Right lung (tissue), 5 donors: Measurements from ENCODE around the gene LHFPL3. TPM values are rescaled to one million over a fixed set of nuclear protein-coding genes. Genes with fewer than 3 reads are reported as not detected.
A peak's percentile ranks its signal among the peaks of the same experiment; 100 is the strongest.

ENCODE experiments used
- DNase-seq, 2 donors: peaks; one replicate each; pipeline ENCODE4 v3.0.0-alpha.2; 2013
- polyA plus RNA-seq, 5 donors: library from polyadenylated mRNA; unstranded; fragments of 120-200 nt; gene quantifications; one replicate each; pipeline versions ENCODE4 v1.2.1 to v1.2.3, GENCODE V29; 2013; ENCODE audit warnings: inconsistent platforms in 1 of 5, low replicate concordance in 1 of 5; ENCODE audit not compliant: insufficient read length in 5 of 5, insufficient read depth in 1 of 5

LHFPL3 gene
- polyA plus RNA-seq, 5 donors: 1.6 to 2.9 (median 2.7) TPM

DNA sequence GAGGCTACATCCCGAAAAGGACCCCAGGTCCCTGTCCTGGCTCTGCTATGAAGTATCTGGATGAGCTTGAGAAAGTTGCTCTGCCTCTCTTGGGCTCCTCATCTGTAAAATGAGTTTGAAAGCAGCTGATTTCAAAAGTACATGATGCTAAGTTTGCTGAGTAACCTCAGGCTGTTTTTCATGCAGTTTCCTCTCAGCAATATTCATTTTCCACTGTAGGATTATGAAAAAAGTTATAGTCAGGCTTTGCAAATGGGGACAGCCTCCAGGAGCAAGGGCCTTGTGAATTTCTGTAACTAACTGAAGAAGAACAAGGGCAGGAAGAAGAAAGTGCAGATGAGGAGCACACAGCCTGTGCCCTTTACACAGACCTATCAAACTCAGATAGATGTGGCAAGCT lies 518.3 kb downstream of the LHFPL3 start:
- DNase-seq: no peak

DNA sequence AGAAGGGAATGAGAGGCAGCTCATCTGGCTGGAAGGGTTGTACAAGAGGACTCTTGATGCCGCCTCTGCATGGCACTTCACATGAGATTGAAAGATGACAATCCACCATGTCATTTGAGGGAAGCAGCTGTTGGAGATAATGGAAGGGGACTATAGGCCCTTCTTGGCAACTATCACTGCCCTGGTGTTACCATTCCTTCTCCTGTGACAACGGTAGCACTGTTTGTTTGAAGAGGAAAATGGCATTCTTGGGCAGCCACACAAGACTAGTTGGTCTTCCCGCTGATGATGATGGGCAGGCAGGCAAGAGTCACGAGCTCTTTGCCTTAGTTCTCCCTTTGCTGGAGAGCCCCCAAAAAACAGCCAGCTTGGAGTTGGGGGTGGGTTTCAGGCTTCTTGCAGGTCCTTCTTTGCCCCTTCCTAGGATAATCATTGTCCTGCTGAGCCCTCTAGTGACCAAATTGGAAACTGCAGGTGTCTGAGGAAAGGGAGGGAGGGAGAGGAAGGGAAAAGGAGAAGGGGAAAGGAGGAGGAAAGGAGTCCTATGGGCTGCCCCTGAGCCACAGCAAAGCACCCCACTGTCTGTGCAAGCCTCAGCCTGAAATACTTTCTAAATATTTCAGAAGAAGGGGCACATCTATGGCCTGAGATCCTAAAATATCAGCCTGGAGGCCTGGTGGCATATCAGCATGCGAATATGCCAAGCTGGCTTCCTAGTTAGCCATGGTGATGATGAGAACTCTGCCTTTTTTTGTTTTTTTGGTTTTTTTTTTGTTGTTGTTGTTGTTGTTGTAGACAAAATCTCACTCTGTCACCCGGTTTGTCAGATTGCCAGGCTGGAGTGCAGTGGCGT lies 520.0 kb downstream of the LHFPL3 start:
- DNase-seq: peak; percentile 33 to 38

DNA sequence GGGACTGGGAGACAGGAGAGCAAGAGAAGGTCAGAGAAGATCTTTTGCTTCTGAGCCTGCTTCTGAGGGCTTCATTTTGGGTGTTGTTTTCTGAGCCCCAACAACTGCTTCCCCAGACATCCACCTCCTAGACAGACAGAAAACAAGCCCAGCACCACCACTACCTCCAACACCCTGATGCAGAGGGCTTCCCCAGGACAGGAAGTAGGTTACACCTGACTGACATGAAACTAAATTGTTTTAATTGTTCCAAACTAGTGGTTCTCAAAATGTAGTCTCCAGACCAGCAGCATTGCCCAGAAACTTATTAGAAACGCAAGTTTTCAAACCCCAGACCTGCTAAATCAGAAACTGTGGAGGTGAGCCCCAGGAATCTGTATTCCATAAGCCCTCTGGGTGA lies 522.0 kb downstream of the LHFPL3 start:
- no peak for DNase-seq

DNA sequence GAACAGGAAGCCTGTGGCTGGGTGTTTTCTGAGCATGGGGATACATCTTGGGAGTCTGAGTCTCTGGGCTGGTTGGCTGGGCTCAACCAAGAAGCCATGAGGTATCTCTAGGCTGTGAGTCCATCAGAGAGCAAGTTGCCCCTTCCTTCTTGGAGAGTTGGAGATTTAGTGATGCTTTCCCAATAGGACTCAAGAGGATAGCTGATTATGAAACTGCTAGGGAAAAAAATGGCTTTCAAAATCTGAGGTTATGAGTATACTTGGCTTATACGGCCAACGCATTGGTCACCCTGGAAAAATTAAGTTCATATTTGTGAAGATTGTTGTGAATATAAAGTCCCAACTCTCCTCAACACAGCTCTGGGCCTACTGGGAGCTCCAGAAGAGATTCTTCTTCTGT lies 522.9 kb downstream of the LHFPL3 start:
- no peak for DNase-seq

DNA sequence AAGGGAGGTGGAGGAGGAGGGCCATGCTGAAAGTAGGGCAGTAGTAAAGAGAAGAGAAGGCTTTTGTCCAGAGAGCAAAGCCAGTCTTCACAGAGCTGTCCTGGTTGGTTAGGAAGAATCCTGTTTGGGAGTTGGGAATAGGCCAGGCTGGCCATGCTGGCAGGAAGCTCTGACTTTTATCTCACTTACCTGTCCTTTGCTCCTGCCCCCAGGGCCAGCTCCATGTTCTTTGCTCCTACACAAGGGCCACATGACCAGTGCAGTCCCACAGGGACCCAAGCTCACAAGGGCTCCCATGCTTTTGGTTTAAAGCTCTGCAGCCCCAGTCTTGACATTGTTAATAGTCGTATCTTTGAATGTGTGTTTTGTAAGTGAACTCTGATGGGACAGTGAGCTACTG lies 524.0 kb downstream of the LHFPL3 start:
- DNase-seq: no peak

DNA sequence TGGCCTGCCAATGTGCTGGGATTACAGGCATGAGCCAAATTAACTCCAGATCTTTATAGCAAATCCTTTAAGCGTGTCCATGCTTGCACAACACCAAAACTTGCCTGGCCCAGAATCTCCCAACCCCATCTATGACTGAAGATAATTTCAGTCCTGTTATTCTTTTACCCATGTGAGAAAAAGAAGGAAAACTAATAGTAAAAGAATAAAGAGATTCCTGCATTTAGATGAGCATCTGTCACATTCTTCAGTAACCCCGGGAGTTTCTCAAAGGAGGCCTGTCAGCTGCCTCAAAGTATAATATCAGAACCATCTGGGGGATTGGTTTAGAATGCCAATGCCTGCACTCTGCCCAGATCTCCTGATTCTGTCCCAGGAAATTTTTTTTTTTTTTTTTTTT lies 527.5 kb downstream of the LHFPL3 start:
- DNase-seq: no peak

DNA sequence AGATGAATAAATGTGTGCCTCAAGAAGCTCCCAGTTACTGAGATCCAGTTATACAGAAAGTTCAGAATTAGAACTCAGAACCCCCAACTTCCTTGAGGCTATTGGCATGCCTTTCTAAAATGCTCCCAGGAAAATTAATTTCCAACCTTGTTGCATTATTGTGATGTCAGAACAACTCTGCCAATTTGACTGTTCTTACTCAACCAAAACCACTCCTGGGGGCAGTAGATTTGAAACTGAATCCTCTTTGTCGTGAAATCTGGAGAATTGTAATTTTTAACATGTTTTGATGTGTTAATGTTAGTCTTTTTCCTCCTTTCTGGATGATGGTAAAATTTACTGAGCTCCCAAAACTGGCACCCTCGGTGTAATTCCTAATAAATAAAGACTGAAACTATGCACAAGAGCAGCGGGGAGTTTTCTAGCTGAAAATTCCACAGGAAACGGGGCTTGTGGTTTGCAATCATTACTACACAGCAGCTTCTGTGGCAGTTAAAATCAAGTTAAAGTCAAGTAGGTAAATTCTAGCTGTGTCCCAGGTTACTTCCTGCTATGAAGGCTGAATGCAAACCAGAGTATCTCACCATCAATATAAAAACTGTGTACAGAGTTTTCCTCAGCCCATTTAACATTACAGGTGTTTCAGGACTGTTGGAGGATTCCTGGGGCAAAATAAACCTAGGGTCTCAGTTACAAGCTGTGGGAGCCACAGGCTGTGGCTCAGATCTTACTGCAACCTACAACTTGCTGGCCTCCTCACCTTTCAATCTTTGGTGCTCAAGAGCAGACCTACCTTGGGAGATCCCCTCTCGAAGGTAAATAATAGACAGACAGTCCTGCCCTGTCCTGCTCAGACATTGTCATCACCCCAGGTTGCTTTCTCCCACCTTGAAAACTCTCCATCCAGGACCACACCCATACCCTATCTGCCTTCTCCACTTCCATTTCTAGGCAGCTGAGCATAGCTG lies 529.3 kb downstream of the LHFPL3 start:
- no peak for DNase-seq

DNA sequence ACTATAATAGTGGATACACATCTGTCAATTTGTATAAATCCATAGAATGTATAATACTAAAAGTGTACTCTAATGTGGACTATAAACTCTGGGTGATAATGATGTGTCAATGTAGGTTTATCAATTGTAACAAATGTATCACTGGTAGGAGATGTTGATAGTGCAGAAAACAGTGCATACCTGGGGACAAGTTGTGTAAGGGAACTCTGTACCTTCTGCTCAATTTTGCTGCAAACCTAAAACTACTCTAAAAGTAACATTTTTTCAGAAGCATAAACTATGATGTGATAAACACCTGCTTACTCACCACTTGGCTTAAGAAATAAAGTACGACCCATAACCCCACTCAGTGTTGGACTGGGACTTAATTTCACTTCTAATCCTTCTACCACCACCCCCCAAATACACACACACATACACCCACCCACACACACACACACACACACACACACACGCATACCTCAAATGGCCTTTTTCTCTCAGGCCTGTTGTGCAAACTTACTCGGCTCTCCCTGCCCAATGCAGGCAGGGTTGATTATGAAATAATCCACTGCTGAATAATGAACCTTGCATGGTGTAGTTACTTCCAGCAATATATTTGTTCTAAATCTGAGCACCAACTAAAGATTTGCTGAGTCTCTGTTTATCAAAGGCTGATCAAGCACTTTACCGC lies 531.5 kb downstream of the LHFPL3 start:
- no peak for DNase-seq

DNA sequence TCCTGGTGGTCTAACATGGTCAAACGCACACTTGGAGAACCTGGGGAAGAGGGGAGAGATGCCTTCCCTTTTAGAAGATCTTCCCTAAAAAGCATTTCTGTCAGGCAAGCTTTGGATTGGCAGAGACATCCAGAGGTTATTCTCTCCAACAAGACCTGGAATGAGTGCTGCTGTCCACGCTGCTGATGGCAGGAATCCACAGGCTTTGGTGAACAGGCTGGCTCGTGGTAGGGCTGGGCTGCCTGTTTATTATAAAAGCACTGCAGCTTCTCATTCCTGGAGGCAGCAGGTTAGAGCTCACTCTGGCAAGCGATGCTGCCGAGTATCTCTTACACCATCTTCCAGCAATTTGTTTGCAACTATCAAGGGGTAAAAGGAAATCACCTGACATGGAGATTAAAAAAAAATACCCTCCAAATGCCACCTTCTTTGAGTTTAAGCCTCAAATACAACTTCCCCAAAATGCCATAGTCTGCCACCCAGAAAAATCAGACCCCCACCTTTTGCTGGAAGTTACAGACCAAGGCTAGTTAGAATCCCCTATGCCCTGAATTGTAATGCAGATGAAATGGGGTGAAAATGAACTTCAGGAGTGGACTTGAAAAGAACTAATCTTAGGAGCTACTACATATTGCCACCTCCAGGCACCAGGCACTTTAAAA lies 533.5 kb downstream of the LHFPL3 start:
- no peak for DNase-seq

DNA sequence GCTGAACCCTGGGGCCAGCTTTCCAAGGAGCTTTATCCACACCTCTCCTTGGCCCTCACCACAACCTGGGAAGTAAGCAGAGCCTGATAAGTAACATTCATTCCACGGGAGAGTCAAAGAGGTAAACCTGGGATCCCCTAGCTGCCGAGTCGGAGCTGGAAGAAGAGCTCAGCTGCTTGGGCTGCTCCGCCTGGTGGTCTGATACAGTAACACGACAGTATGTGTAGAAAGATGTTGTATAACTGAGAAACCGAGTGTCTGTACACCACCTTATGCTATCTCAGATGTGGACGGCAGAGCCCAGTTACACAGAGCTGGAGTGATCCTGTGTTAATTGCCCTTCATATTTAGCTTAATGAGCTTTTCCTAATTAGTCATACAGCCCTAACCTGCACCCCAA lies 534.3 kb downstream of the LHFPL3 start:
- DNase-seq: no peak

DNA sequence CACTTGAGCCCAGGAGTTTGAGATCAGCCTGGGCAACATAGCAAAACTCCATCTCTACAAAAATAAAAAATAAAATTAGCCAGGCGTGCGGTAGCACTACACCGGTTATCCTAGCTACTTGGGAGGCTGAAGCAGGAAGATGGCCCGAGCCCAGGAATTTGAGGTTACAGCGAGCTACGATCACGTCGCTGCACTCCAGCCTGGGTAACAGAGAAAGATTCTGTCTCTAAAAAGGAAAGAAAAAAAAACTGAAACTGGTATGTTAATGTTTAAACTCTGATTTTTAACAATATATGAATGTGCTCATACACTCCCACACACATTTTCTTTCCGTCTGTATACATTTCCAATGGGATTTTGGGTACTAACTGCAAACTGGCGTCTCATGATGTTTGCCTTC lies 545.0 kb downstream of the LHFPL3 start:
- no peak for DNase-seq

DNA sequence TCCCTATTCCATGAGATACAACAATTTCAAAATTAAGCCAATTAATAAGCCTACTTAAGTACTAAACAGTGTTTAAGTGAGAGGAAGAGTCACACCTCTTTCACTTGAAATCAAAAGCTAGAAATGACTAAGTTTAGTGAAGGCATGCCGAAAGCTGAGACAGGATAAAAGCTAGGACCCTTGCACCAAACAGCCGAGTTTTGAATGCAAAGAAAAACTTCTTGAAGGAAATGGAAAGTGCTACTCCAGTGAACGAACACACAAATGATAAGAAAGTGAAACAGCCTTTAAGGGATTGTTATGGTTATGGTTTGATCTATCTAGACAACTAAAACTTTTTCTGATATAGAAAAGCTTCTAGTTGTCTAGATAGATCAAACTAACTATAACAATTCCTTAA lies 550.2 kb downstream of the LHFPL3 start:
- DNase-seq: no peak

DNA sequence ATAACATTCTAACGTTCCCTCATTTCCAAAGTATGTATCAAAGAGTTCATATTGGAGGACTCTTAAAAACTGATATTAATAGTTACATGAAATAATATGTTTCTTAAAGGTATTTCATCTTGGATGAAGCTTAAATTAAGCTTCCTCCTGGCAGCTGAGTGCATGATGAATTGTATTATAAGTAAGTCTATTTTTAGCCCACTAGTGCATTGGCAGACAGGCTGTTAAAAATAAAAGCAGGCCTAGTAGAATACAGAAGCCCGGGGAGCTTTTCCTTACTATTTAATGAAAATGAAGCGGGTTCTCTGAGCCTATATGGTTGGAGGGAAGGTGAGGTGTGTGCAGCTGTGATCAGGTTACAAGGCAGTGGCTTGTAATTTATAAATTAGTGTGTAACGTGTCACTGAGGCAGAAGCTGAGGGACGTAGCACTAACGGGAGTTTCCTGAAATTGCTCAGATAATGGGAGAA lies 554.9 kb downstream of the LHFPL3 start:
- no peak for DNase-seq

DNA sequence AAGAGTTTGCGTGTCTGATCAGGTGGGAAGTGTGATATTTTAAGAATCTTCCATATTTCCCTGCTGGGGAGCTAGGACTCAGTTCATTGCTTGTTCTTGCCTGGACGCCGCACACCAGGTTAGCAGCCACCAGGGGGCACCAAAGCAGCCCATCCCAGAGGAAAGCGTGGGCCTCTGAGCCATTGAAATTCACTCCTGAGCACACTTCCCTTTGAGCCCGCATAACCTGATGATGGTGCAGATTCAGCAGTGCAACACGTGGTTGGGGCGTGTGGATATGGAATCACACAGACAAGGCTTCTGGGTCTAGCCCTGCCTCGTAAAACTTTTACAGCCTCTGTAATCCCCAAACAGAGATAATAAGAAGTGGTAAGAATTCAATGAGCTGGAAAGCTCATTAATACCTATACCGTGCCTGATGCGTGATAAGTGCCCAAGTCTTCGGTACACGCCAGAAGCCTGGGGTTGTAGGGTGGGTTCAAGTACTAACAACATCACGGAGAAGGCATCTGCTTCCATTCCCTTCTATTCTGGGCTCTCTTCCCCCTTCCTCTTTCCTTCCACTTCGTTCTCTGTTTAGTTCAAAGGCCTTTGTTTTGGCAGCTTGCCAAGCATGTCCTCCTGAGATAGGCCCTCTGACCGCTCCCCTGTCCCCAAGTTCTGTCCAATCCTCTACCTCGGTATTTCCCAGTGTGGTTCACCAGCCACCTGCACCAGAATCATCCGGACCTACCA lies 555.5 kb downstream of the LHFPL3 start:
- peak; percentile 65 to 73 for DNase-seq

DNA sequence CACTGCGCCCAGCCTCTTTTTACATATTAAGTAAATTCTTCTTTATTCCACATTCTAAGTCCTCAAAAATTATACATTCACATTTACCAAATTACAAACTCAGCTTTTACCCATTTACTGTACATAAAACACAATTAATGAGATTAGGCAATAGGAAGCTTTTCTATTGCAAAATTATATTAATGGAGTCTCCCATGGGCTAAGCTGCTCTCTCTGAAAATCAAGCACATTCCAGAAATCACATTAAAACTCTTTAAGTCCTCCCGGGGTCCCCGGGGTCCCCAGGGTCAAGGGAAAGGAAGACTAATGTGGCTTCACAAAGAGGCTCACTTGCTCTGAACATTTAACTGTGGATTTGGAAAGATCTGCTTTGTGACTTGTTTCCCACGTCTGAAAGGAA lies 558.2 kb downstream of the LHFPL3 start:
- peak; percentile 40 to 56 for DNase-seq

DNA sequence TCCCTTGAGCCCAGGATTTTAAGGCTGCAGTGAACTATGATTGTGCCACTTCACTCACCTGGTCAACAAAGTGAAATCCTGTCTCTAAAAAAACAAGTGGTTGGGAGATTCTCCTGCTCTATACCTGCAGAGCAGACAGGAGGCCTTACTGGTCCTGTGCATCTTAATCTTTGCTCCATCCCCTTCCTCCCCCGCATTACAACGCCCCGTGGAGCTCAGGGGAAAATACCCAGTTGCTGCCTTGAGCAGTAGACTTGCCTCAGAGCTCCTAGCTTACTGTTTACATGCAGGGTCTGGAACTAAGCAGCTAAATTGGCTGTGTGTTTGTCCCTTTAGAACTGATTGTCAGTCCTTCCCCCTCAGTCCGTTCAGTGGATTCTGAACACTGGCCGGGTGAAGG lies 561.8 kb downstream of the LHFPL3 start:
- no peak for DNase-seq

DNA sequence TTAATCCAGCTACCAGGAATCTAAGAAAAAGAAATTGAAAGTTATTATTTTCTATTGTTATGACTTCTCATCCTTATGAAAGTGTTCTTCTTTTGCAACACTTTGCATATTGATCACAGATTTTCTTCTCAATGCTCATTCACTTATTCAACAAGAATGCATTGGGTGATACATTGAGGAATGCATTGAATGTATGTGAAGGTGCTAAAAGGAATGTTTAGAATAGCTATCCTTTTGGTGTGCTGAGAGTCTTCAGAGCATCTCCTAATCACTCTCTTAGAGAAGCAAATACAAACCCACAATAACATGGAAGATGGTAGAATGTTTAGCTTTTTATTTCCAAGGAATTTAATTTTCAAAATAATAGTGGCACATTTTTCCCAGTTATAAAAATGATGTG lies 563.5 kb downstream of the LHFPL3 start:
- no peak for DNase-seq

DNA sequence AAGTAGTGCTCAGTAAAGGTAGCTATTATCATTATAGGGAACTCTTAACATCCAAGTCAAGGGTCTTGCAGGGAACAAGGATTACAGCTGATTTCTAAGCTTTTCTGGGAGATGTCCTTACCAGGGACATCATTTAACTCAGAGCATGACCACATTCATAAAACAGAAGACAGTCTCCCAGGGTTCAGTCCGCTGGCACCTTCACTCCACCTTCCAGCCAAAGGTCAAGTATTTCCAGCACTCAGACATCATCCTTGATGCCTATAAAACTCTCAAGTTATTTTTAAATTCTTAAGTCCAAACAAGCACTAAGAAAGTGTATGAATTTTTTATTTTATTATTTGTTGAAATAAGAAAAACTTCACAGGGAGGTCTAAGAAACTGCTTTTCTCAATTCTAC lies 565.9 kb downstream of the LHFPL3 start:
- no peak for DNase-seq

DNA sequence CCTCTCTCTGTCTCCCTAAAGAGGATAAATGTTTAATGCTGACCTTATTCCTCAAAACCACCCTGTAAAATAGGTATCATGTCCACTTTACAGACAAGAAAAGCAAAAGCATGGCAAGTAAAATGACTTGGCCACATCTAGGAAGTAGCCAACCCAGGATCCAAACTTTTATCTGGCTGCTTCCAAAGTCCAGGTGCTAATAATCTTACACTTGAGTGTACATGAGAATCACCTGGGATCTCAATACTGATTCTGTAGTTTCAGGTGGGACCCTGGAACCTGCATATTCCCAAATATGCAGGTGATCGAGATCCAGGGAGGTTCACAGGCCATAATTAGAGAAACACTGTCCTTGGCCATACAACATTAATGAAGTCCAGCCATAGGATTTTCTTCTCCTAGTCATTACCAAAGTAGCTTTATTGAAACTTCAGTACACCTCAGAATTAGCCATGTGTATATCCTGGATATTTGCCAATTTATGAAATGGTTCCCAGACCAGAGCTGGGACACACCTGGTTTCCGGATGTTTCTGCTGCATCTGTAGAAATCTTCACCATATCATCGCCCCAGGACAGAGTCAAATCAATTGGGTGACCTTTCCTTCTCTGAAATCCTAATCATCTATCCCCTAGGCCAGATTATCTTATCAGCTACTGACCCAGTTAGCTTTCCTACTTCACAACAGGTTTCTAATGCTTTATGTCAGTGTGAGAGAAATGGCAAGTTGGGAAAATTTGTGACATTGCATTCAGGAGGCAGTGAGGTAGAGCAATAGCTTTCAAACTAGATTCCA lies 566.5 kb downstream of the LHFPL3 start:
- no peak for DNase-seq
